Activated CD4-positive, alpha-beta T cell treated with anti-CD3 and anti-CD28 coated beads for 36 hours (primary cell): Measurements from ENCODE around the gene TTC7B. TPM values are rescaled to one million over a fixed set of nuclear protein-coding genes. Genes with fewer than 3 reads are reported as not detected.
A peak's percentile ranks its signal among the peaks of the same experiment; 100 is the strongest.

Experiments
- ATAC-seq: fragments of 200-7000 bp; cut with Tn5 transposase; one replicate; pipeline ENCODE4 v1.10.0; 2021; ENCODE audit warnings: mild to moderate bottlenecking, moderate library complexity
- CTCF ChIA-PET: fragments of 350-600 bp; sonication (Branson Sonifier 250); formaldehyde crosslinking; loops from one replicate; lab custom pipeline; 2021; ENCODE audit warnings: antibody characterized with exemption; lab: Charles Lee
- POLR2A ChIA-PET: fragments of 350-600 bp; sonication (Branson Sonifier 250); formaldehyde crosslinking; loops from one replicate; lab custom pipeline; 2021; ENCODE audit warnings: antibody characterized with exemption, inconsistent platforms; lab: Charles Lee
- DNase-seq: peaks from one replicate; pipeline ENCODE4 v3.0.0-alpha.2; 2020
- H3K27ac Mint-ChIP-seq: one replicate; pipeline ENCODE4 v1.8.0; 2021; ENCODE audit warnings: mixed read lengths
- H3K27me3 Mint-ChIP-seq: one replicate; pipeline ENCODE4 v1.8.0; 2021; ENCODE audit warnings: mixed read lengths
- H3K36me3 Mint-ChIP-seq: one replicate; pipeline ENCODE4 v1.8.0; 2021; ENCODE audit warnings: low read depth, mixed read lengths
- H3K4me1 Mint-ChIP-seq: one replicate; pipeline ENCODE4 v1.8.0; 2021; ENCODE audit warnings: mixed read lengths
- H3K4me3 Mint-ChIP-seq: one replicate; pipeline ENCODE4 v1.8.0; 2021; ENCODE audit warnings: mild to moderate bottlenecking, moderate library complexity, mixed read lengths
- H3K9me3 Mint-ChIP-seq: one replicate; pipeline ENCODE4 v1.8.0; 2021; ENCODE audit warnings: low read depth, mixed read lengths
- intact Hi-C, 2 experiments: fragments of 100-400 bp; cut with DNase I in 1 of 2; cut with micrococcal nuclease in 1 of 2; formaldehyde crosslinking; loops; one replicate each; pipeline versions ENCODE4 v1.14.2 to v1.15.1; 2022 to 2024; cut with DNase I, micrococcal nuclease
- total RNA-seq, 2 experiments: library from RNA; stranded (reverse); gene quantifications; one replicate each; pipeline ENCODE4 v1.2.3, GENCODE V29; 2021

TTC7B gene
- total RNA-seq, 2 experiments from 2014 or later = 5.8 to 8.2 TPM

DNA sequence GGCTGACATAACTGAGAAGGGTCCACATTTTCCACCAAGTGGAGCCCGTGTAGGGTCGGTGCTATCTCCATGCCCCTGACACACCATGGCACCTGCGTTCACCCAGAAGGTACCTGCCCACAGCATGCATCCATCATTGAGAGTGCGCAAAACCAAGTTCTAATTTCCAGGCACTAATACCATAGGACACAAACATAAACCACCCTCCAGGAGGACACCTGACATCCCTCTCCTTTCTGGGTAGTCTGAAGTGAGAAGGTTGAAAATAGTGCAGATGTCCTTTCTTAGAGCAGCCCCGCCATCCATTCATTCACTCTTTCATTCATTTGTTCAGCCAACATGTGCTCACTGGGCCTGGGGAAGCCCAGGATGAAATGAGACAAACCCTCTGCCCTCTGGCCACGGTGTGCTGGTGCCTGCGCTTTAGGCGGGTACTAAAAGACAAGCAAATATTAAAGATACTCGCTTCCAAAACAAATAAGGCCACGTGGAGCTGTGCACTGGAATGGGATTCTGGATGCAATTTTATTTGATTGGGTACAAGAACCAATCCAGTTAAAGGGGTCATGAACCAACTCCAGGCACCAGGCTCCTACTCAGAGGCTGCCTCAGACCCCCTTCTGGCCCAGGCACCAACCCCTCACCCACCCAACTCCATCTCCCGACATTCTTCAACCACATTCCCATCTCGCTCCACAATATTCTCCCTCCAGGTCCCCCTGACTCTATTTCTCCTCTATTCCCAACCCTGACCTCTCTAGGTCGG lies 1.2 kb downstream of the TTC7B start:
- ChIA-PET POLR2A (interaction anchor here (0.6 kb wide), 1 partner anchor 464 kb away, joined by 3 read pairs; no protein-coding TSS in a partner anchor), CTCF (interaction anchor here (0.6 kb wide), 1 partner anchor 56 kb away, joined by 4 read pairs; no protein-coding TSS in a partner anchor)
- Mint-ChIP-seq H3K27ac (peak overlapping the region; percentile 15), H3K4me3 (peak overlapping the region; percentile 61), H3K4me1 (no peaks in the 10 kb centered on the region), H3K27me3 (peaks cover 11% of the 10 kb centered on the region), H3K36me3 (no peaks in the 10 kb centered on the region), H3K9me3 (no peaks in the 10 kb centered on the region)
- intact Hi-C loops = no loop called here
- ATAC-seq (no peak), DNase-seq (no peak)

DNA sequence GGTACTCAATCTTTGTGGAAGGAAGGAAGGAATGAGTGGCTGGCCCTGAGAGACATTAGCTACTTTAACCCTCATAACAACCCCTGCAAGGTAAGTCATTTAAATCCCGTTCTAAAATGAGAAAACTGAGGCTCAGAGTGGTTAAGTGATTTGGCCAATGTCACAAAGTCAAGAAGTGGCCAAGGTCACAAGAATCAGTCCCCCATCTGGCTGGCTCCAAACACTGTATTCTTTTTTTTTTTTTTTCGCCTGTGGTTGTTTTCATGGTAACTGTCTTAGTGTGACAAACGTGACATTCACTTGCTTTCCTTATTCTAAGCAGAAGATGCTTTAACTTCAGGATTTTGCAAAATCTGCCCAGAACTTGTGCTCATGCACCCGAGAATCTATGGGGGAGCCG lies 2.8 kb downstream of the TTC7B start:
- no peak for ATAC-seq
- POLR2A ChIA-PET = interaction anchor here (0.6 kb wide), 1 partner anchor 9 kb away, joined by 4 read pairs; no protein-coding TSS in a partner anchor
- CTCF ChIA-PET = interaction anchor here (0.7 kb wide), 1 partner anchor 1308 kb away, joined by 3 read pairs; the partner anchor contains the start of genes CPSF2 and NDUFB1
- Mint-ChIP-seq H3K36me3 (no peaks in the 10 kb centered on the region), H3K9me3 (no peaks in the 10 kb centered on the region), H3K27me3 (peaks cover 11% of the 10 kb centered on the region), H3K4me1 (no peaks in the 10 kb centered on the region), H3K27ac (no peak overlapping the region), H3K4me3 (no peak overlapping the region)
- intact Hi-C loops = no loop called here
- DNase-seq = no peak

DNA sequence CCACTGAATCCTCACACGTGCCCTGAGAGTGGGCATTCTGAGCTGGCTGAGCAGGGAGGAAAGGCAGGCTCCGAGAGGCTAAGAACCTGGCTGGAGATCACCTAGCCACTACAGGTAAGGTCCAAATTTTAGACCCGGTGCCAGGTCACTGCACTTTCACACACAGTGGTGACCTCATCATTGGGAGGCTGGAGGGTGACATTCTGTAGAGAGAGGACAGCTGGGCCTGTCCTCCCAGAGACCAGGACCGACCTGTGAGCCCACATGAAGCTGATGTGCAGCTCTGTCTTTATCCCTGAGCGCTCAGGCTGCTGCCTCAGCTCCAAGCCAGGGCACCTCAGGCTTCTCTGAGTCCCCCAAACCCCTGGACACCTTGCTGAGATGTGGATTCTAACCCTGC lies 4.1 kb downstream of the TTC7B start:
- H3K36me3 Mint-ChIP-seq = no peaks in the 10 kb centered on the region
- ATAC-seq (no peak), DNase-seq (no peak)
- ChIA-PET CTCF (interaction anchor here (0.6 kb wide), 1 partner anchor 534 kb away, joined by 3 read pairs; no protein-coding TSS in a partner anchor), POLR2A (no interaction called here)
- intact Hi-C loops = no loop called here
- H3K27me3 Mint-ChIP-seq = peaks cover 6% of the 10 kb centered on the region
- H3K9me3 Mint-ChIP-seq = no peaks in the 10 kb centered on the region
- no peak overlapping the region for H3K4me3 Mint-ChIP-seq
- no peak overlapping the region for H3K27ac Mint-ChIP-seq
- no peaks in the 10 kb centered on the region for H3K4me1 Mint-ChIP-seq

DNA sequence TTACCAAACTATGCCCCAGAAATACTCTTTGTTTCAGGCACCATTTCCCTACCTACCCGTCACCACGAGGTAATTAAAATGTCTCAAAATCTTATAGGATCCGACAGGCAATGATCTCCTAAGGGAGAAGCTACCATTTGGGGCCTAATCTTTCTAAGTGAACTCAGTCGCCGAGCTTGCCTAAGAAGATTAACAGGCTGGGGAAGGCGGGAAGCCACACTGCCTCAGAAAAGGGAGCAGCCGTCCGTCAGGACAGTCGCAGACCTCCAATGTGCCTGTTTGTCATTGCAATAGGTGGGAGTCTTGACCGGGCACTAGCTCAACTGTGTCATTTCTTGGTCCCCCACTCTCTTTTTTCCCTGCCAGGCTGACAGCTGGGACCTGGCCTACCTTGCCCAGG lies 4.6 kb downstream of the TTC7B start:
- no peak overlapping the region for H3K27ac Mint-ChIP-seq
- CTCF ChIA-PET = no interaction called here
- DNase-seq (no peak), ATAC-seq (no peak)
- H3K36me3 Mint-ChIP-seq = no peaks in the 10 kb centered on the region
- no peaks in the 10 kb centered on the region for H3K9me3 Mint-ChIP-seq
- H3K4me1 Mint-ChIP-seq = no peaks in the 10 kb centered on the region
- no peak overlapping the region for H3K4me3 Mint-ChIP-seq
- H3K27me3 Mint-ChIP-seq = peaks cover 6% of the 10 kb centered on the region
- POLR2A ChIA-PET = no interaction called here
- intact Hi-C loops = no loop called here

DNA sequence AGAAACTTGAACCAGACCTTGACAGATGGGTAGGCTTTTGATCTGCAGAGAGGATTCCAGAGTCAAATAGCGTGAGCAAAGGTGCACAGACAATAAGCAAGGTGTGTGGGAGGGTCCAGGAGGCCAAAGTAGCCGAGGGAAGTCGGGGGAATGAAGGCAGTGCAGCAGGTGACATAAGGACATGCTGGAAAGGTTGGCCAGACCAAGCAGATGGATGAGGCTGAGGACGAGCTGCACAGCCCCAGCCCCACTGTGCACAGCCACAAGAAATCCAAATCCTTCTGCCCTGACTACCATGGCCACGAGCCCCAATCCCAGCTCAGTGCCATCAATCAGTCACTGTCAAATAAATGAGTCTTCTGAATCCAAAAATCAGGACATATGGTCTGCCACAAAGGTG lies 5.4 kb downstream of the TTC7B start:
- ChIA-PET POLR2A (no interaction called here), CTCF (no interaction called here)
- H3K36me3 Mint-ChIP-seq = no peaks in the 10 kb centered on the region
- intact Hi-C loops = no loop called here
- no peak overlapping the region for H3K27ac Mint-ChIP-seq
- H3K4me3 Mint-ChIP-seq = no peak overlapping the region
- DNase-seq (no peak), ATAC-seq (no peak)
- peaks cover 6% of the 10 kb centered on the region for H3K27me3 Mint-ChIP-seq
- no peaks in the 10 kb centered on the region for H3K9me3 Mint-ChIP-seq
- H3K4me1 Mint-ChIP-seq = no peaks in the 10 kb centered on the region

DNA sequence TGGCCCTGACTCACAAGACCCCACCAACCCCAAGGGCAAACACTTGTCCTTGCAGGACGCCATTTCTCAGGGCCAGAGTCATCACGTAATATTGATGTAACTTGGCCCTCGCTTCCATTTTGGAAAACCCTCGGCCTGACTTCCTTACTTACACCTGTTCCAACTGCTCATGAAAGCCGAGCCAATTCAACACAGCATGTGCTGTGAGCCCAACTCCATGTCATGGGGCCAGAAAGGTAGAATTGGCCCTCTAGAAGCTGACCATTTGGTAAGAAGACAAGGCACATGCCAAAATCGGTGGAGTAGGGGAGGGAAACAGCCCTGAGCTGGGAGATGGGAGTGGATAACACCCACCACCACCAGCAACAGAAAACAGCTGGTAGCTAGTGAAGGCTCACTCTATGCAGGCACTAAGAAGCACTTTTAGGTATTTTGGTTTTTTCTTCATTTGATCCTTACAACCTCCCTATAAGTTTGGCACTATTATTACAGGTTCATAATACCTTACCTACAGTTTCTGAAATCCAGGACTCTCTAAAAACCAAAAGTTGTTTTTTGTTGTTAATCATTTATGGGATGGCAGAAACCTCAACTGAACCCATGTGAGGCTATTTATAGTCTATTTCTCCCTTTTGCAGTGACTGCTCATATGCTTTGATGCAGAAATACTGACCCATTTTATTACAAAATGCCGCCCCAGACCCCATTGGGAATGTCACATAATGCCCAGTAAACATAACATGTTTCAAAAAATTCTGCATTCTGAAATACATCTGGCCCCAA lies 6.5 kb downstream of the TTC7B start:
- ATAC-seq (no peak), DNase-seq (no peak)
- Mint-ChIP-seq H3K27ac (no peak overlapping the region), H3K4me1 (no peaks in the 10 kb centered on the region), H3K4me3 (no peak overlapping the region), H3K27me3 (no peaks in the 10 kb centered on the region), H3K9me3 (no peaks in the 10 kb centered on the region), H3K36me3 (no peaks in the 10 kb centered on the region)
- POLR2A ChIA-PET = no interaction called here
- CTCF ChIA-PET = interaction anchor here (0.8 kb wide), 1 partner anchor 367 kb away, joined by 3 read pairs; no protein-coding TSS in a partner anchor
- intact Hi-C loops = no loop called here

DNA sequence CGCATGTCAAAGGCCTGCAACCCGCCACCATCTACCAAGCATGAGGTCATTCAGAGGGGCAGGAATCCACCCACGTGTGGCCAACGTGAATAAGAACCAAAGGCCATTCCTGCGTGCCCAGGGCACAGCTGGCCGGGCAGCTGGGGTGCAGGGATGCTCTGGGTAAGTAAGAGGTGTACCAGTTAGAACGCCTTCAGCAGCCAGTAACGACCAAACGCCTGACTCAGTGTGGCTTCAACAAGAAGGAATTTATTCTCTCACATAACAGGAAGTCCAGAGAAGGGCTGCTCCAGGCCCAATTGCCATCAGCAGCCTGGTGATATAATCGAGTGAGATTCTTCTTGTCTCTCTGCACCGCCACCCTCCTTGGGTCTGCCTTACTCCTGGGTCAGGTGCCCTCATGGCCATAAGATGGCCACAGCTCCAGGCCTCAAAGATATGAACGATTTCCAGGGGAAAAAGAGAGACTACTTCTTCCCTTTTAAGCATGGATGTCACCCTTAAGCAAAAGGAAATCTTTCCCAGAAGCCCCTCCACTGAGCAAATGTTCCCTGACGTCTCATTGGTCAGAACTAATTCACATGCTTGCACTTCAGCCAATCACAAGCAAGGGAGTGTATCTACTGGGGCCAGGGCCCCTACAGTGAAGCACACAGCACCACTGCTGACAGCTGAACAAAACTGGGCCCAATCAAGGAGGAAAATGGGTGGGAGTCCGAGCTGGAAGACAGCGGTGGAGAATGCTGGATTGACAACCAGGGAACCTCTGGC lies 7.3 kb downstream of the TTC7B start:
- ATAC-seq = no peak
- CTCF ChIA-PET = no interaction called here
- POLR2A ChIA-PET = no interaction called here

DNA sequence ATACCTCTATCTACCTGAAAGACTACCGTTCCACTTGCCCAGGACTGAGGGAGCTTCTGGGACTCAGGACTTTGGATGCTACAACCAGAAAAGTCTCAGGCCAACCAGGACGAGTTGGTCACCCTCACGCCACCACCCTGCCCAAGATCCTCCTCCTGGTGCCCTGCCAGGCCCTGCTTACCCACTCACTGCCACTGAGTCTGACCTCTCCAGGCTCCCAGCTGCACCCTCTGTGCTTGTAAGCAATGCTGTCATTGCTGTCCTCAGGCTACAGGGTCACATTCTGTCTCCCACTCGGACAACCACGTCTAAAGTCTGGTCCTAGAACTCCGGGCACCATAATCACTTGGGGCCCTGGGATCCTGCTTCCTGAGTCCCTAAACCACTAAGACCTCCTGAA lies 9.2 kb downstream of the TTC7B start:
- Mint-ChIP-seq H3K27me3 (no peaks in the 10 kb centered on the region), H3K36me3 (no peaks in the 10 kb centered on the region), H3K4me3 (no peak overlapping the region), H3K9me3 (no peaks in the 10 kb centered on the region), H3K27ac (no peak overlapping the region), H3K4me1 (no peaks in the 10 kb centered on the region)
- DNase-seq (no peak), ATAC-seq (no peak)
- intact Hi-C loops = no loop called here
- CTCF ChIA-PET = no interaction called here
- POLR2A ChIA-PET = no interaction called here

More for the DNA sequence above, 7.3 kb downstream of the TTC7B start:
- Mint-ChIP-seq H3K4me3 (no peak overlapping the region), H3K27ac (no peak overlapping the region), H3K4me1 (no peaks in the 10 kb centered on the region), H3K36me3 (no peaks in the 10 kb centered on the region), H3K9me3 (no peaks in the 10 kb centered on the region), H3K27me3 (no peaks in the 10 kb centered on the region)
- intact Hi-C loops = no loop called here
- no peak for DNase-seq

DNA sequence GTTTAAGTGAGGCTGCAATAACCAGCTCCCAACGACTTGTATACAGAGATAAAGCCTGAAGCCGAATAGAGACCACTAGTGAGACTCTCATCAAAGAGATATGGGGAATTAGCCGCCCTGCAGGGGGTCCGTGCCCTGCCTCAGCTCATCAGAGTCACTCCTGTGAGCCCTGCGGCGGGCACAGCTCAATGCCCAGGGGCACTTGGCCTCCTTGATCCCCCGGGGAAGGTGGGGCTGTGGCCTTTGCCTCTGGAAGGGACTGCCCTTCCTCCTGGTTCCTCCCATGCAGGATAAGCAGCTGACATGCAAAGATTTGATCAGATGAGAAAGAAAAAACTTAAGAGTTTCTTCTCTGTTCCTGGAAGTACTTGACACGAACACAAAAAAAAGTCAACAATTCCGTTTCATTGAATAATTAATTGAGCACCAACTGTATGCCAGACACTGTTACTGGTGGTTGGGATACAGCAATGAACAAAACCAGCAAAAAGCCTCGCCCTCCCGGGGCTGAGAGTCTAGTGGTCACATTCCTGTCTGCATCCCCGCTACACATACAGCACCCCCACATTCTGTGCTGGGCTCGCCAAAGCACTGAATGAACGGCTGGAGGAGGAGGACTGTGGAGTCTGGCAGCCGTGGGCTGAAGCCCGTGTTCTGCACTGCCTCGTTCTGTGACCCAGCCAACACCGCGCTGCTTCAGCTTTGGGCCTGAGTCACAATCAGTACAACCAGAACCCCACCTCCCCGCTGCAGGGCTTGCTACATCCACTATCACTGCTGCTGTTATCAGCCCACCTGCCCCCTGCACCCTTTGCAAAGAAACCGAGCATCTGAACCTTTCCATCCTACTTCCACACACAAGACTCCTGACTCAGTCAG lies 10.3 kb downstream of the TTC7B start:
- CTCF ChIA-PET = no interaction called here

DNA sequence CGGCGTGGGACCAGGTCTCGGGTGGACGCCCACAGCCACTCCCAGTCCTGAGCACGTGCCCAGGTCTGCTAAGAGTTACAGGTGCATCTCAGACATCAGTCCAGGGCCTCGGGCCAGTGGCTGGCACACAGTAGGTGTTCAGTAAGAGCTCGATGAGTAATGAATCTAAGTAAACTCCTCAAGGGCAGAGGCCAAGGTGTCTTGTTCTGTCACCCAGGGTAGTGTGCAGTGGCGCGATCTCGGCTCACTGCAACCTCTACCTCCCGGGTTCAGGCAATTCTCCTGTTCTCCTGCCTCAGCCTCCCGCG lies 11.2 kb downstream of the TTC7B start:
- DNase-seq (no peak), ATAC-seq (no peak)
- CTCF ChIA-PET = no interaction called here
- Mint-ChIP-seq H3K27ac (no peak overlapping the region), H3K4me3 (no peak overlapping the region), H3K9me3 (no peaks in the 10 kb centered on the region), H3K27me3 (no peaks in the 10 kb centered on the region), H3K4me1 (peaks cover 4% of the 10 kb centered on the region), H3K36me3 (no peaks in the 10 kb centered on the region)
- intact Hi-C loops = no loop called here
- POLR2A ChIA-PET = no interaction called here

More for the DNA sequence above, 10.3 kb downstream of the TTC7B start:
- POLR2A ChIA-PET = no interaction called here
- DNase-seq (no peak), ATAC-seq (no peak)
- Mint-ChIP-seq H3K4me3 (no peak overlapping the region), H3K27ac (no peak overlapping the region), H3K27me3 (no peaks in the 10 kb centered on the region), H3K4me1 (peaks cover 4% of the 10 kb centered on the region), H3K9me3 (no peaks in the 10 kb centered on the region), H3K36me3 (no peaks in the 10 kb centered on the region)
- intact Hi-C loops = no loop called here
